Astrocyte of the spinal cord (primary cell): ENCODE results near the gene TUSC2.
A peak's percentile ranks its signal among the peaks of the same experiment; 100 is the strongest.

Experiments used
- DNase-seq: peaks from one replicate; pipeline ENCODE4 v3.0.0; 2011; ENCODE audit warnings: low read depth, low spot score
- H3K4me3 ChIP-seq: 2 replicates; pipeline ENCODE4 v1.5.1; 2011; ENCODE audit warnings: low read depth, mild to moderate bottlenecking, low read length, moderate library complexity
- CTCF ChIP-seq: IDR thresholded peaks from 2 replicates; pipeline ENCODE4 v1.5.1; 2012; ENCODE audit warnings: low read depth, mild to moderate bottlenecking, low read length, inconsistent platforms
- in situ Hi-C: cut with HindIII; loops from 2 replicates; pipeline ENCODE4 v1.10.0; 2017; ENCODE audit warnings: low sequenced_read_pairs

TUSC2 gene

DNA sequence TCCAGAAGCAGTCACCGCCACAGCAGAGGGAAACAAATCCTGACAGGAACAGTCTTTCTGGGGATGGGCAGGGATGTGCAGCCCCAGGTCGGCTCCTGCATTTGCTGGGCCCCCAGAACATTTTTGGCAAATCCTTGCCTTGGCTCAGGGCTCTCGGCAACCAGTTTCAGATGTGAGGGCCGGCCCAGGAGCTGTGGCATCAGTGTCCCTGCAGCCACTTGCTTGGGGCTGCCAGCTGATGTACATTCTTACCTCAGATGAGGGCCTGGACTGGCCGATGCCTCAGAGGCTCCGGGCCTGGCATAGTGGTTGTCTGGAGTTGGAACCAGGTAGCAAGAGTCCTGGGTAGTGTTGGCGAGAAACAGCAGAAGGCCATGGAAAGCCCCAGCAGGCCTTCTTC, 26.8 kb upstream of the TUSC2 start:
- H3K4me3 ChIP-seq = no peak overlapping the region
- in situ Hi-C loops = no loop called here
- no peak for TF ChIP-seq CTCF
- no peak for DNase-seq

DNA sequence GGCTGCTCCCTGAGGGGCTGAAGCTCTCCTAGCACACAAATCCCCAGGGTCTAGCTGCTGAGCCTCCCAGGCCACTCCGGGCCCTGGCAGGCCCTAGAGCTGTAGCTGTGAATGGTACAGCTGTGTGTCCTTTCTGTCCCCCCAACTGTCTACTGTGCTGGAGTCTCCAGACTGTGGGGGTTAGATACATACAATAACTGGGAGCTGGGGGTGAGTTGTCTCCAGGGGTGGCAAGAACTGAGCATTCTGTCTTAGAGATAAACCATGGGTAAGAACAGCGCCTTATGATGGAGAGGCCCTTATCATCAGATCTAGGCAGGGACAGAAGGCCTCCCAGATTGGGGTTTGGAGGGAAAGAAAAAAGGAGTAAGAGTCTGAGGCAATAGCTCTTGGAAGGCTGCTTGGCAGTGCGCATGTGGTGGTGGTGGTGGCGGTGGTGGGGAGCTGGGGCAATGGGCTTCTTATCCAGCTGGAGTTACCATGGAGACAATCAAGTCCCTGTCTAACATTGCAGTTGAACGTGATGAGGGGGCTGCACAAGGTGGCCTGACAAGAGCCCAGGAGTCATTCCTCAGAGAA, 26.3 kb upstream of the TUSC2 start:
- no peak for DNase-seq
- in situ Hi-C loops = no loop called here
- no peak overlapping the region for H3K4me3 ChIP-seq
- no peak for TF ChIP-seq CTCF

GRCh38 chr3:50353245-50354004, 25.4 kb upstream of the TUSC2 start:
- TF ChIP-seq CTCF = no peak
- DNase-seq = no peak
- in situ Hi-C loops = no loop called here
- H3K4me3 ChIP-seq = no peak overlapping the region

- no peak for DNase-seq
- H3K4me3 ChIP-seq = no peak overlapping the region
- TF ChIP-seq CTCF = peak; percentile 39
- in situ Hi-C loops = no loop called here
Measured at GRCh38 chr3:50352781-50353180, 24.8 kb upstream of the TUSC2 start.

- no peak for DNase-seq
- TF ChIP-seq CTCF = no peak
- peak overlapping the region; percentile 94 for H3K4me3 ChIP-seq
- in situ Hi-C loops = no loop called here
Measured at GRCh38 chr3:50351323-50351697, 23.3 kb upstream of the TUSC2 start.

- peak; percentile 93 for DNase-seq
- TF ChIP-seq CTCF = no peak
- H3K4me3 ChIP-seq = peak within 1 kb of the TSS; percentile 94
- in situ Hi-C loops = no loop called here
Measured at GRCh38 chr3:50350527-50351322, 22.7 kb upstream of the TUSC2 start, which contains the start of the genes CYB561D2 and NPRL2. TSS of gene CYB561D2 (plus strand) at chr3:50350862. CDS start at chr3:50351434, 572 bp downstream. TSS of gene NPRL2 (minus strand) at chr3:50350775. CDS start at chr3:50350652, 123 bp downstream.
